GM10266 (cell line): ENCODE results near the gene TUBG2.

Source experiments
- DNase-seq: peaks from one replicate; pipeline ENCODE4 v3.0.0; 2012; ENCODE audit errors: extremely low spot score
- CTCF ChIP-seq: IDR thresholded peaks from 2 replicates; pipeline ENCODE4 v1.5.1; 2012; ENCODE audit warnings: mild to moderate bottlenecking, low read depth; ENCODE audit not compliant: control insufficient read depth, insufficient read depth; ENCODE audit errors: missing control alignments

Gene TUBG2

GRCh38 chr17:42672038-42672437, 13.0 kb downstream of the TUBG2 start:
- DNase-seq: no peak
- TF ChIP-seq CTCF: no peak

GRCh38 chr17:42673266-42673884, 14.3 kb downstream of the TUBG2 start:
- no peak for TF ChIP-seq CTCF
- DNase-seq: no peak

- peak; percentile 64 for TF ChIP-seq CTCF
- DNase-seq: peak; percentile 89
Measured at GRCh38 chr17:42673885-42674754, 15.0 kb downstream of the TUBG2 start.

GRCh38 chr17:42674755-42675347, 15.8 kb downstream of the TUBG2 start:
- no peak for DNase-seq
- TF ChIP-seq CTCF: no peak

- no peak for DNase-seq
- TF ChIP-seq CTCF: no peak
Measured at GRCh38 chr17:42675348-42675964, 16.4 kb downstream of the TUBG2 start.

- DNase-seq: peak; percentile 47
- TF ChIP-seq CTCF: no peak
Measured at GRCh38 chr17:42675965-42676423, 16.9 kb downstream of the TUBG2 start.
